DND-41 (cell line): ENCODE results near the gene IGFBP5.

Experiments used
- ATAC-seq: fragments of 200-7000 bp; cut with Tn5 transposase; 3 replicates; pipeline ENCODE4 v1.9.1; 2021; ENCODE audit warnings: low read depth; ENCODE audit not compliant: insufficient read depth
- DNase-seq: peaks from one replicate; pipeline ENCODE4 v3.0.0-alpha.2; 2020
- H2AFZ ChIP-seq: 2 replicates; pipeline ENCODE4 v1.6.0; 2012; ENCODE audit warnings: low read depth, low read length
- H3K27ac ChIP-seq: 2 replicates; pipeline ENCODE4 v1.5.1; 2012; ENCODE audit warnings: low read length, inconsistent platforms
- H3K27me3 ChIP-seq: fragments of 200-600 bp; sonication (generic); 2 replicates; pipeline ENCODE4 v1.6.0; 2012; ENCODE audit warnings: low read length, mild to moderate bottlenecking, inconsistent platforms; ENCODE audit not compliant: insufficient read depth, poor library complexity
- H3K36me3 ChIP-seq: 2 replicates; pipeline ENCODE4 v1.5.1; 2012; ENCODE audit warnings: low read length, inconsistent platforms; ENCODE audit not compliant: insufficient read depth
- H3K4me1 ChIP-seq: 2 replicates; pipeline ENCODE4 v1.5.1; 2012; ENCODE audit warnings: mild to moderate bottlenecking, low read length; ENCODE audit not compliant: insufficient read depth
- H3K4me2 ChIP-seq: 2 replicates; pipeline ENCODE4 v1.6.0; 2012; ENCODE audit warnings: mild to moderate bottlenecking, moderate library complexity, low read length, inconsistent platforms; ENCODE audit not compliant: insufficient read depth
- H3K4me3 ChIP-seq, 2 experiments: fragments of 200-600 bp in 1 of 2; shearing (Covaris generic) in 1 of 2; 2 replicates each; pipeline ENCODE4 v1.5.1; 2012 to 2016; ENCODE audit warnings: inconsistent platforms in 2 of 2, low read length in 2 of 2, mild to moderate bottlenecking in 2 of 2, low read depth in 1 of 2, moderate library complexity in 1 of 2
- H3K79me2 ChIP-seq: 2 replicates; pipeline ENCODE4 v1.6.0; 2012; ENCODE audit warnings: low read length, inconsistent platforms; ENCODE audit not compliant: insufficient read depth
- H3K9ac ChIP-seq: 2 replicates; pipeline ENCODE4 v1.6.0; 2012; ENCODE audit warnings: low read depth, mild to moderate bottlenecking, inconsistent platforms, low read length, moderate library complexity
- H3K9me3 ChIP-seq: 2 replicates; pipeline ENCODE4 v1.5.1; 2012; ENCODE audit warnings: low read length, moderate library complexity, mild to moderate bottlenecking, inconsistent platforms; ENCODE audit not compliant: insufficient read depth, severe bottlenecking
- H4K20me1 ChIP-seq: 2 replicates; pipeline ENCODE4 v1.6.0; 2012; ENCODE audit warnings: low read length; ENCODE audit not compliant: insufficient read depth
- CTCF ChIP-seq: IDR thresholded peaks from 2 replicates; pipeline ENCODE4 v1.5.1; 2012; ENCODE audit warnings: borderline replicate concordance, low read length, moderate library complexity, mild to moderate bottlenecking; ENCODE audit not compliant: poor library complexity, severe bottlenecking; ENCODE audit errors: extremely low read depth
- EZH2 ChIP-seq: IDR thresholded peaks from 3 replicates; pipeline ENCODE4 v1.6.1; 2012; ENCODE audit warnings: borderline replicate concordance, low read depth, mild to moderate bottlenecking, moderate library complexity, low read length, inconsistent platforms; ENCODE audit not compliant: severe bottlenecking

The IGFBP5 gene

GRCh38 chr2:216673021-216673420 is 22.3 kb downstream of the IGFBP5 start:
- Histone ChIP-seq H3K27me3 (peaks cover 4% of the 10 kb centered on the region), H3K27ac (no peak overlapping the region), H3K4me3 (no peak overlapping the region)

GRCh38 chr2:216672466-216672865 is 22.9 kb downstream of the IGFBP5 start:
- no peak for ATAC-seq
- Histone ChIP-seq H3K36me3 (no peaks in the 10 kb centered on the region), H3K4me3 (no peak overlapping the region), H3K4me2 (no peak overlapping the region), H3K27me3 (peaks cover 4% of the 10 kb centered on the region), H3K9ac (no peak overlapping the region), H4K20me1 (no peaks in the 10 kb centered on the region), H3K9me3 (no peaks in the 10 kb centered on the region), H2AFZ (no peak overlapping the region), H3K79me2 (no peaks in the 10 kb centered on the region), H3K4me1 (no peaks in the 10 kb centered on the region), H3K27ac (no peak overlapping the region)
- no peak for TF ChIP-seq CTCF
- no peak for TF ChIP-seq EZH2
- DNase-seq = no peak

More at GRCh38 chr2:216673021-216673420, 22.3 kb downstream of the IGFBP5 start:
- no peak overlapping the region for H3K4me2 ChIP-seq
- H3K9ac ChIP-seq = no peak overlapping the region
- no peaks in the 10 kb centered on the region for H3K79me2 ChIP-seq
- no peak for ATAC-seq
- DNase-seq = no peak
- no peak overlapping the region for H2AFZ ChIP-seq
- H4K20me1 ChIP-seq = no peaks in the 10 kb centered on the region
- H3K9me3 ChIP-seq = no peaks in the 10 kb centered on the region
- TF ChIP-seq CTCF (no peak), EZH2 (no peak)
- no peaks in the 10 kb centered on the region for H3K36me3 ChIP-seq
- no peaks in the 10 kb centered on the region for H3K4me1 ChIP-seq

- Histone ChIP-seq H3K4me1 (no peaks in the 10 kb centered on the region), H3K4me2 (no peak overlapping the region), H3K9ac (no peak overlapping the region), H3K4me3 (no peak overlapping the region), H3K27me3 (peaks cover 4% of the 10 kb centered on the region), H4K20me1 (no peaks in the 10 kb centered on the region), H3K36me3 (no peaks in the 10 kb centered on the region; the same call in 1 of the 2 replicates), H3K27ac (no peak overlapping the region), H3K79me2 (no peaks in the 10 kb centered on the region), H3K9me3 (no peaks in the 10 kb centered on the region), H2AFZ (no peak overlapping the region)
- DNase-seq = no peak
- ATAC-seq = no peak
- TF ChIP-seq CTCF (no peak), EZH2 (no peak)
These were observed 23.5 kb downstream of the IGFBP5 start for GRCh38 chr2:216671791-216672343.
